Activated naive CD8-positive, alpha-beta T cell (primary cell): ENCODE measurements around the gene NRXN3.

Experiments used
- H3K27ac Mint-ChIP-seq: one replicate; pipeline ENCODE4 v1.8.0; 2021; ENCODE audit warnings: mixed read lengths
- H3K27me3 Mint-ChIP-seq: one replicate; pipeline ENCODE4 v1.8.0; 2021; ENCODE audit warnings: mixed read lengths
- H3K36me3 Mint-ChIP-seq: one replicate; pipeline ENCODE4 v1.8.0; 2021; ENCODE audit warnings: mixed read lengths
- H3K4me1 Mint-ChIP-seq: one replicate; pipeline ENCODE4 v1.8.0; 2021; ENCODE audit warnings: low read depth, mixed read lengths
- H3K4me3 Mint-ChIP-seq: one replicate; pipeline ENCODE4 v1.8.0; 2021; ENCODE audit warnings: mild to moderate bottlenecking, mixed read lengths
- H3K9me3 Mint-ChIP-seq: one replicate; pipeline ENCODE4 v1.8.0; 2021; ENCODE audit warnings: low read depth, mixed read lengths

The NRXN3 gene

DNA sequence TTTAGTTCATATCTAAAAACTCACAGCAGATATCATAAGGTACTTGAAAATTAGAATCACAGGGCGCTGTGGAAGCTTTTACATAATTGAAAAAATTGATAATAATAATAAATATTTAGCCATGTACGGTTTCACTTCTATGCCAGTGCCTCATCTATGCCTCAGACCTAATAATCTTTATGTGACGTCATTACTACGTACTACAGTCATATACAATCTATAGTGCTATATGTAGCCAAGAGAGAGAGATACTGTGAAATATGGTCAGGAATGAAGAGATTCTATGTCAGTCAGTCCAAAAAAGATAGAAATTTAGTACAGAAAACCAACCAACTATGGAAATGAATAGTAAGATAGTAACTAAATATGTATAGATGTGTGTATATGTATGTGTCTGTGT lies 1010.5 kb downstream of the NRXN3 start:
- Mint-ChIP-seq H3K9me3 (no peaks in the 10 kb centered on the region), H3K4me1 (no peaks in the 10 kb centered on the region), H3K27ac (no peak overlapping the region), H3K36me3 (no peaks in the 10 kb centered on the region), H3K27me3 (no peaks in the 10 kb centered on the region), H3K4me3 (no peak overlapping the region)

DNA sequence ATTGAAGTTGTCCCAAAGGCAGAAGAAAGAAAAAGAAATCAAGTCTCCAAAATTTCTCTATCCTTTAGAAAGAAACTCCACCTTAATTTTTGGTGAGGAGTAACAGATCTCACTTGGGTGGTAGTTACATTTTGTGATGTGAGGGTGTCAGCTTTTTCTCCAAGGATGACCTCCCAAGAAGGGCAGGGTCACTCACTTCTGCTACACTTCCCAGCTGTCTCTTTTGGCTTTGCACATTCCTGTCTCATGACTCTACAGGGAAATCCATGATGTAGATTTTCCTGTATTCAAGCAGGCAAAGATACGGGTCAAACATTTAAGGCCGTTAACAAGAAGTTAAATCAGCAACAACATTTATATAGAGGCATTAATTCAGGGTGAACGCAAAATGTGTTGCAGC lies 1016.4 kb downstream of the NRXN3 start:
- no peaks in the 10 kb centered on the region for H3K36me3 Mint-ChIP-seq
- H3K4me3 Mint-ChIP-seq: no peak overlapping the region
- no peak overlapping the region for H3K27ac Mint-ChIP-seq
- H3K9me3 Mint-ChIP-seq: no peaks in the 10 kb centered on the region
- H3K4me1 Mint-ChIP-seq: no peaks in the 10 kb centered on the region
- no peaks in the 10 kb centered on the region for H3K27me3 Mint-ChIP-seq

DNA sequence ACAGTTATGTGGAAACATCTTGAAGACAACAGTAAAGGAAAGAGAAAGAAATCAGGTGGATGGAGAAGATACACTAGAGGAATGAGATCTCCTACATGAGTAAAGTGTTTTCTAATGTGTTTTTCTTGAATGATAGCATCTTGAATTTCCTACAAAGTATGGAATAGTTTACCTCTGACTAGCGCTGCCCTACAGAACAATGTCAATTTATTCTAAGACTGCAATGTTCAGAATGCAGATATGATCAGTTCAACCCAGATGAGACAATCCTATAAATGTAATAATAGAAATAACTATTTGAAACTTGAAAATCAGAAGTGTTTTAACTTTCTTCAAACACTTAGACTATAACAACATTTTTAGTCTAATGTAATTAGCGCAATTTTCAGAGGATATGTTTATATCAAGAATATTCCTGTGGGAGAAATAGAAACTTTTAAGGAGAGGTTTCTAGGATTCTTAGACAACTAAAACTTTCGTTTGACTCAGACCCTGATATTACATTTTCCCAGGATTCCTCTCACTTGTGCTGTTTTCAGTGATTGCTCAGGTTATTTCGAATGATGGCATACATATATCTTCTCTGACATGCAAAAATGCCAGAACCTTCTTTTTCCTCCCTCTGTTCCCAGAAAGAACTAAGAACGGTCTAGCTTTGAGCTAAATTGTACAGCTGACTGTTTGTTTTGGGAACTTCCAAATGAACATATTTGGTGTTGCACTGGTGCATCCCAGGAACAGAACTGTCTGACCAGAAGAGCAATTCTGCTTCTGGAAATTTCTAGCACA lies 1023.7 kb downstream of the NRXN3 start:
- no peaks in the 10 kb centered on the region for H3K36me3 Mint-ChIP-seq
- H3K9me3 Mint-ChIP-seq: no peaks in the 10 kb centered on the region
- no peak overlapping the region for H3K4me3 Mint-ChIP-seq
- no peaks in the 10 kb centered on the region for H3K27me3 Mint-ChIP-seq
- no peak overlapping the region for H3K27ac Mint-ChIP-seq
- H3K4me1 Mint-ChIP-seq: no peaks in the 10 kb centered on the region

DNA sequence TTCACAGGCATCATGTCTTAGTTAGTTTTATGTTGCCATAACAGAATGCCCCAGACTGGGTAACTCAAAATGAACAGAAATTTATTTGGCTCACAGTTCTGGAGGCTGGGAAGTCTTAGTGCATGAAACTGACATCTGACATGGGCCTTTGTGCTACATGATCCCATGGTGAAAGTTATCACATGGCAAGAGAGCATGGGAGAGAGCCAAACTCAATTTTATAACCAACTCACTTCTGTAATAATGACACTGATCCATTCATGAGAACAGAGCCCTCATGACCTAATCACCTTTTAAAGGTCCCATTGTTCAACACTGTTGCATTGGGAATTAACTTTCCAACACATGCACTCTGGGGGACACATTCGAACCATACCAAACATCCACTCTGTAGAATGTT lies 1026.0 kb downstream of the NRXN3 start:
- H3K27me3 Mint-ChIP-seq: no peaks in the 10 kb centered on the region
- H3K9me3 Mint-ChIP-seq: peaks cover 7% of the 10 kb centered on the region
- no peak overlapping the region for H3K27ac Mint-ChIP-seq
- H3K4me1 Mint-ChIP-seq: no peaks in the 10 kb centered on the region
- no peaks in the 10 kb centered on the region for H3K36me3 Mint-ChIP-seq
- no peak overlapping the region for H3K4me3 Mint-ChIP-seq

DNA sequence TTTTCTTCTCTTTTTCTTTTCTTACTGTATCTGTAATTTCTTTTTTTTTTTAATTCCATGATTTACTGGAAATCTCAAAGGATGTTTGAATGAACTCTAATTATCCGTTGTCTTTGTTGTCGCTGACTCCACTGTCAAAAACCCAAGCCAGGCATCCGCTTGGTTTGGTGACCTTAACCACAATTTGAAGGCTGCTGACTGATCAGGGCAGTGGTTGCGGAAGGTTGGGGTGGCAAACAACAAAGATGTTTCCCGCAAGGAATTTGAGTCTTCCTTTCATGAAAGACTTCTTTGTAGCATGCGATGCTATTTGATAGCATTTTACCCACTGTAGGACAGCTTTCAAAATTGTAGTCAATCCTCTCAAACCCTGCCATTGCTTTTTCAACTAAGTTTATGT lies 1027.3 kb downstream of the NRXN3 start:
- H3K27ac Mint-ChIP-seq: no peak overlapping the region
- peaks cover 7% of the 10 kb centered on the region for H3K9me3 Mint-ChIP-seq
- H3K36me3 Mint-ChIP-seq: no peaks in the 10 kb centered on the region
- H3K4me3 Mint-ChIP-seq: no peak overlapping the region
- no peaks in the 10 kb centered on the region for H3K4me1 Mint-ChIP-seq
- H3K27me3 Mint-ChIP-seq: no peaks in the 10 kb centered on the region

DNA sequence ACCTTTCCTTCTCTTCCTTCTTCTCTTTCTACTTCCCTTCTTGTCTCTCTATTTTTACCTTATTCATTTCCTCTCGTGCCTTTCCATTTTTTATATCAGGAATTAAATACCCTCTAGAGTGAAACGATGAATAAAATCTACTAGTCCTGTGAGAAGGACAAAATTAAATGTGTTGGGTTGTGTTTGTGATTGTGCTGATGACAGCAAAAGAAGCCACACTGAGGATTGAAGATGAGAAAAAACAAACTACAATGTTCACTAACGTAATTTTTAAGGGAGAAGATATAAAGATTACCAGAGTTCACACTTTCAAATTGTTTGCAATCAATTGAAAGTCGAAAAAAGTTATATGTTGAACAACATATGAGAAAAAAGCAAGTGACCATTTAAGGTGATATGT lies 1029.0 kb downstream of the NRXN3 start:
- Mint-ChIP-seq H3K4me1 (no peaks in the 10 kb centered on the region), H3K36me3 (no peaks in the 10 kb centered on the region), H3K27me3 (no peaks in the 10 kb centered on the region), H3K9me3 (peaks cover 7% of the 10 kb centered on the region), H3K27ac (no peak overlapping the region), H3K4me3 (no peak overlapping the region)

DNA sequence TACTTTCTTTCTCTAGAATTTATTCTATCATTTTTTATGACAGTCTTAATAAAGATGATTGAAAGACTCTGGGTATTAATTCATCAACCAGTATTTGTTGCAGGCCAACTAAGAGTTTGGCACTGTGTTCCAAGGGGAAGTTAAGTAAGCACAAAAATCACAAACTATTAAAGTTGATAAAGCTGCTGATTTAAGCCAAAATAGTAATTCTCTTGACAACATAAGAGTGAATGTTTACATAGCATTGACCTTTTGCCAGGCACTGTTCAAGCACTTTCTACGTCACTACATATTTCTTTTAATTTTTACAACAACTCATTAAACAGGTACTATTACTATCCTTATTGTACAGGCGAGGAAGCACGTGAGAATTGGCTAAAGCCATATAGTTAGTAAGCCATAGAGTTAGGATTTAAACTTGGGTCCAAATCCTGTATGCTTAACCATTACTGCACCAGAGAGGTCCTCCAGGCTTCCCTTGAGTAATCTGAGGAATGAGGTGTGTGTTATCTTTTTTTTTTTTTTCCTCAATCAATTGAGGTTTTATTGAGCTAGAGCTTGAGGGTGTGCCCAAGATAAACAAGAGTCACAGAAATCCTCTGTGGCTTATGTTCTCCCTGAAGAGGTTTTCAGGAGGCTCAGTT lies 1031.5 kb downstream of the NRXN3 start:
- Mint-ChIP-seq H3K9me3 (peaks cover 7% of the 10 kb centered on the region), H3K27me3 (no peaks in the 10 kb centered on the region), H3K4me1 (no peaks in the 10 kb centered on the region), H3K27ac (no peak overlapping the region), H3K36me3 (no peaks in the 10 kb centered on the region), H3K4me3 (no peak overlapping the region)

DNA sequence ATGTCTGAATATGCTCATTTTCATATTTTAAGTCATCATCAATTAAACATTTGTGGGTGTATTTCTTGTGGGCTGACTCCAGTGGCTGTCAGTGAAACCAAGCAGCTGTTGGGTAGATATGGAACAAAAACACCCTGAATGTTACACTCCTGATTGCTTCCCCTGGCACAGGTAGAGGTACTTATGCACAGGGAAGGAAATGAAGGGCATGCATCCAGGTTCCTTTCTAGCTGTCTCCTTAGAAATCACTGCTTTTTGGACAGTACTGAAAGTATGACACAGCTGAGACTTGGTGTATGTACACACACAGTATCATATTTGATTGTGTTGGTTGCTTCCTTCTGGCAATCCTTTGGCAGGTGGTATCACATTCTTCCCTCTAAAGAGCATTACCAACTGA lies 1034.4 kb downstream of the NRXN3 start:
- Mint-ChIP-seq H3K27me3 (no peaks in the 10 kb centered on the region), H3K4me1 (no peaks in the 10 kb centered on the region), H3K4me3 (no peak overlapping the region), H3K27ac (no peak overlapping the region), H3K36me3 (no peaks in the 10 kb centered on the region), H3K9me3 (peaks cover 7% of the 10 kb centered on the region)

DNA sequence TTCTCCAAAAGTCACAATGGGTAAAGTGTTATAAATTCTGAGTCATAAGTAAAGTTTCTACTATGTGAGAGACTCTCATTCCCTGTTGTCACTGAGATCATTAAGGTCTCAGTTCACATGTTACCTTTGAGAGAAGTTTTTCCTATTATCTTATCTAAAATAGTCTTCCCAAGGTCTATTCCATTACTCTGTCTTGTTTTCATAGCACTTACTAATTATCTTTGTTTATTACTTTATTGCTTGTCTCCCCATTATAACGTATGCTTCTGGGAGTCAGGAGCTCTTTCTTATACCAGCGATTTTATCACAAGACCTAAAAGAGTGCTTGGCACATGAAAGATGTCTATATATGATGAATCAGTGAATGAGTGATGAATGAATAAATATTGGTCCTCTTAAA lies 1039.2 kb downstream of the NRXN3 start:
- no peaks in the 10 kb centered on the region for H3K36me3 Mint-ChIP-seq
- no peaks in the 10 kb centered on the region for H3K4me1 Mint-ChIP-seq
- no peak overlapping the region for H3K4me3 Mint-ChIP-seq
- no peak overlapping the region for H3K27ac Mint-ChIP-seq
- H3K27me3 Mint-ChIP-seq: no peaks in the 10 kb centered on the region
- H3K9me3 Mint-ChIP-seq: no peaks in the 10 kb centered on the region

DNA sequence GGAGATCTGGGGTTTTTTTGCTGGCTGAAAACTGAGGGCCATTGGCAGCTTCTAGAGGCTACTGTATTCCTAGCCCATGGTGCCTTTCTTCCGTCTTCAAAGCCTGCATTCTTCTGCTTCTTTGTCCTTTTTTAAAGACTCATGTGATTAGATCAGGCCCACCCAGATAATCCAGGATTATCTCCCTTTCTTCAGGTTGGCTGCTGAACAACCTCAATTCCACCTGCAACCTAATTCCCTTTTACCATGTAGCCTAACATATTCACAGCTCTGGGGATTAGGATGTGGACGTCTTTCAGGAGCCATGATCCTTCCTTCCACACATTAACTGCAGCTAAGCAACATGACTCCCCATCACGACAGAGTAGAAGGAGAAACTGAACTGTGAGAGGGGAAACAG lies 1055.6 kb downstream of the NRXN3 start:
- Mint-ChIP-seq H3K4me3 (no peak overlapping the region), H3K9me3 (peaks cover 7% of the 10 kb centered on the region), H3K36me3 (no peaks in the 10 kb centered on the region), H3K27ac (no peak overlapping the region), H3K27me3 (peaks cover 2% of the 10 kb centered on the region), H3K4me1 (no peaks in the 10 kb centered on the region)

DNA sequence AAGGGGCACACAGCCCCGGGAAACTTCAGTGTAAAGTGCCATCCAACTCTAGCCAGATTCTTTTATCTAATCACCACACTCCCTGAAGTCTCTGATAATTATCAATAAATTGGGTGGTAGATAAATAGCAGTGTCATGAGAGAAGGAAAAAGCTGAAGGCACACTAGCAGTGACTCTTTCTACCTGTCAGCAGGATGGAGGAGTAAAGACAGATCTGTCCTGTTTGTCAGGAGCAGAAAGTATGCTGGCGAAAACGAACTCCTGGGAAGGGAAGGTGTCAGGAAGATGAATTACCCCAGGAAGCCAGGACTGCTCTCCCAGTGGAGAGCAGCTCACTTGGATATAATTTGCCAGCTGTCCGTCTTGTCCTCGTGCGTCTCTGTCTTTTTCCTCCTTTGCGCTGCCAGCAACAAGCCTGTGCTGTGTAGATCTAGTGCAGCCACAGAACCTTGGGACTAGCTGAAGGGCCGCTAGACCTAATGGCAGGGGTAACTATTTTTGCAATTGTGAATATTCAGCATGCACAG lies 1059.3 kb downstream of the NRXN3 start:
- Mint-ChIP-seq H3K4me3 (no peak overlapping the region), H3K9me3 (no peaks in the 10 kb centered on the region), H3K36me3 (no peaks in the 10 kb centered on the region), H3K4me1 (no peaks in the 10 kb centered on the region), H3K27me3 (peaks cover 2% of the 10 kb centered on the region), H3K27ac (no peak overlapping the region)

DNA sequence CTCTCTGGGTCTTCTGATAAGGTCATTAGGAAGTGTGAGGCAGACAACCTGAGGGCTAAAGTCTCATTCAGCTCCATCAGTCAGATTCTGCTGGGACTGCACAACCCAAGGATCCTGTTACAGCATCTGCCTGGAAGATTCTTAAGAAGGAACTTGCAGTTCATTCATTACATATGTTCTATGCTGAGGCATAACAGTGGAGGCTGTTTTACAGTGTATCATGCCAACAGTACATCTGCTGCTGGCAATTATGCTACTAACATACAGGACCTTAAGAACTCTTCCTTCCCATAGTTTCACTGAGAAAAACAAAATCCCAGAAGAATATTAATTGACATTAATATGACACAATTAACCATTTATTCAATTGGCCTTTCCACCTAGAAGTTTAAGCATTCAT lies 1072.5 kb downstream of the NRXN3 start:
- Mint-ChIP-seq H3K4me3 (no peak overlapping the region), H3K36me3 (no peaks in the 10 kb centered on the region), H3K9me3 (peaks cover 12% of the 10 kb centered on the region), H3K4me1 (no peaks in the 10 kb centered on the region), H3K27ac (no peak overlapping the region), H3K27me3 (no peaks in the 10 kb centered on the region)

DNA sequence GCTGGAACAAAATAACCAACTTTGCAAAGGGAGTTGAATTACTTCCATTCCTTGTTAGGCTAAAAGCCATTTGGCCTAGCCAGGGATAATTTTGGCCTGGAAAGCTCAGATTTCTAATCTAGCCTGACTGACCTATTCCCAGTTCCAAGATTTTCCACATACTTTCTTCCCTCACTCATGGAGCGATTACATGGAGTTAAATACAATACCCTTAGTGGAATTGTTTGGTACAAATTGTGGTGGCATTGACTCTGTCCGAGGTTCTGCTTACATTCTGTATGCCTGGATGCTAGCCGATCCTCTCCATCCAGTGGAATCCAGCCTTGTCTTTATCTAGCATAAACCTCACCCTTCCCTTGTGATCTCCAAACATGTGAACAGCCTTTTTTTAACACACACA lies 1076.0 kb downstream of the NRXN3 start:
- Mint-ChIP-seq H3K4me1 (no peaks in the 10 kb centered on the region), H3K9me3 (peaks cover 5% of the 10 kb centered on the region), H3K4me3 (no peak overlapping the region), H3K27ac (no peak overlapping the region), H3K27me3 (peaks cover 1% of the 10 kb centered on the region), H3K36me3 (no peaks in the 10 kb centered on the region)

DNA sequence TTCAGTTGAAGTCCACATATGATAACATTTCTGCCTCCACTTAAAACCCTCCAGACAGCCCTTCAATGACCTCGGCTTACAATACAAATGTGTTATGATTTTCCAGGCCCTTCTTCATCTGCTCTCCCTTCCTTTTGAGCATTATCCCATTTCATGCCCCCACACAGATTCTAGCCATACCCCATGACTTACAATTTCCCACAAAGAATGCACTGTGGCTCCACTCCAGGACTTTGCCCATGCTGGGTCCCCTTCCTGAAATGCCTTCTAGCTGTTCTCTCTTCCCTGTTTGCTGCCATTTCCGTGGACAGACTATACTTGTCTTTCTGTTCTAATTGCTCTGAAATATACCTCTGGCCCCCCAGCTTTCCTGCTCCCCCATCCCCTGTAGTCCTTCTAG lies 1078.0 kb downstream of the NRXN3 start:
- no peak overlapping the region for H3K4me3 Mint-ChIP-seq
- peaks cover 4% of the 10 kb centered on the region for H3K9me3 Mint-ChIP-seq
- H3K4me1 Mint-ChIP-seq: no peaks in the 10 kb centered on the region
- no peak overlapping the region for H3K27ac Mint-ChIP-seq
- no peaks in the 10 kb centered on the region for H3K36me3 Mint-ChIP-seq
- peaks cover 4% of the 10 kb centered on the region for H3K27me3 Mint-ChIP-seq

DNA sequence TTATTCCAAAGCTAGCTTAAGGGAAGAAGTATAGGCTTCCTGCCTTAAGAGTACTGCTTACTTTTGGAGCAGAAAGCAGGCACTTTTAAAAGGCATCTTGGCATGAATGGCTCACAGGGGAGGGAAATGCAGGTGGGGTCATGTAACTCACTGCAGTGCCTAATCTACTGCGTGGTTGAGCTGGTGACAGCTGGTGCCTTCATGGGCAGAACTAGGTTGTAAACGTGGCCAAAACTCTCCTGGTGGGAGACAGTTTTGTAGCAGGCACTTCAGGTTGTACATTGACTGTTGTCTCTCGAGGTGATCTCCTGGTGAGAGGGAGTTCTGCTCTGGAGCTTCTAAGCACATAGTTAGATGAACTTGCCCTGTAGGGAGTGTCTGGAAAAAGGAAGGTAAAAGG lies 1078.6 kb downstream of the NRXN3 start:
- Mint-ChIP-seq H3K9me3 (peaks cover 4% of the 10 kb centered on the region), H3K4me1 (no peaks in the 10 kb centered on the region), H3K27me3 (peaks cover 4% of the 10 kb centered on the region), H3K36me3 (no peaks in the 10 kb centered on the region), H3K4me3 (no peak overlapping the region), H3K27ac (no peak overlapping the region)

DNA sequence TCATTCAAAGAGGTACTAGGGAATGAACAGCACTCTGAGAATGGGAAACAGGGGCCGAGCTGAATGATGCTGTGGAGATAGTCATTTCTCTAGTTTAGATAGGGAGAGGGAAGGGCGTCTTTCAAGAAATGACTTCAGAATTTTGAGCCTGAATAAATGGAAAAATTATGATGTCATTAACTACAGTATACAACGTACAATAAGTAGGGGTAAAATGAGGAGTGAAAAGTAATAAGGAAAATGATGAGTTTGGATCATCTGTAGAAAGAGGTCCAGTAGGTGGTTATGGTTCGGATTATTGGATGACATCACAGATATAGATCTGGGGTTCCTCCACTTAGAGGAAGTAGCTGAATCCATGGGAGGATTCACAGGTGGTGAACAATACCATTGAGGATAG lies 1081.1 kb downstream of the NRXN3 start:
- Mint-ChIP-seq H3K27me3 (peaks cover 7% of the 10 kb centered on the region), H3K4me3 (no peak overlapping the region), H3K4me1 (no peaks in the 10 kb centered on the region), H3K36me3 (no peaks in the 10 kb centered on the region), H3K9me3 (peaks cover 4% of the 10 kb centered on the region), H3K27ac (no peak overlapping the region)
